Measurements from ENCODE around the gene CDC14C.

The CDC14C gene

GRCh38 chr7:48976850-48977249 is 52.5 kb downstream of the CDC14C start:
- no peak for DNase-seq

Measured in NCI-H82 (cell line).